Measurements from ENCODE around the gene CDYL.

DNA sequence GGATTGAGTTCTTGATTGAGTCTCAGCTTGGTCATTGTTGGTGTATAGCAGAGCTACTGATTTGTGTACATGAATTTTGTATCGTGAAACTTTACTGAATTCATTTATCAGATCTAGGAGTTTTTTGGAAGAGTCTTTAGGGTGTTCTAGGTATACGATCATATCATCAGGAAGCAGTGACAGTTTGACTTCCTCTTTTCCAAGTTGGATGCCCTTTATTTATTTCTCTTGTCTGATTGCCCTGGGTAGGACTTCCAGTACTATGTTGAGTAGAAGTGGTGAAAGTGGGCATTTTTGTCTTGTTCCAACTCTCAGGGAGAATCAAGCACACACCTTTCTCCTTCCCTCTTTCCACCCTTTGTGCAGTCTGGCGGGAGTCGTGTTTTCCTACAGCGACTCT lies 201.3 kb downstream of the CDYL start:
- TF ChIP-seq, protein P1, sequence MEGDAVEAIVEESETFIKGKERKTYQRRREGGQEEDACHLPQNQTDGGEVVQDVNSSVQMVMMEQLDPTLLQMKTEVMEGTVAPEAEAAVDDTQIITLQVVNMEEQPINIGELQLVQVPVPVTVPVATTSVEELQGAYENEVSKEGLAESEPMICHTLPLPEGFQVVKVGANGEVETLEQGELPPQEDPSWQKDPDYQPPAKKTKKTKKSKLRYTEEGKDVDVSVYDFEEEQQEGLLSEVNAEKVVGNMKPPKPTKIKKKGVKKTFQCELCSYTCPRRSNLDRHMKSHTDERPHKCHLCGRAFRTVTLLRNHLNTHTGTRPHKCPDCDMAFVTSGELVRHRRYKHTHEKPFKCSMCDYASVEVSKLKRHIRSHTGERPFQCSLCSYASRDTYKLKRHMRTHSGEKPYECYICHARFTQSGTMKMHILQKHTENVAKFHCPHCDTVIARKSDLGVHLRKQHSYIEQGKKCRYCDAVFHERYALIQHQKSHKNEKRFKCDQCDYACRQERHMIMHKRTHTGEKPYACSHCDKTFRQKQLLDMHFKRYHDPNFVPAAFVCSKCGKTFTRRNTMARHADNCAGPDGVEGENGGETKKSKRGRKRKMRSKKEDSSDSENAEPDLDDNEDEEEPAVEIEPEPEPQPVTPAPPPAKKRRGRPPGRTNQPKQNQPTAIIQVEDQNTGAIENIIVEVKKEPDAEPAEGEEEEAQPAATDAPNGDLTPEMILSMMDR (IDR thresholded peaks at IDR 0.05 in 8 of 11, conservative IDR thresholded peaks at IDR 0.05 in 3 of 11), result no peak
- TF ChIP-seq POLR2AphosphoS5 (IDR thresholded peaks at IDR 0.05), result no peak
